Upper lobe of left lung (tissue), 4 donors: Measurements from ENCODE around the gene EEIG1.

ENCODE experiments used
- EP300 ChIP-seq, 4 donors: sonication (generic); formaldehyde crosslinking; IDR thresholded peaks; one replicate each; pipeline ENCODE4 v1.5.1; 2017; ENCODE audit warnings: antibody characterized with exemption in 4 of 4, control low read depth in 2 of 4
- POLR2A ChIP-seq, 4 donors: fragments of 450-650 bp; IDR thresholded peaks; one replicate each; pipeline ENCODE4 v1.5.1; 2016 to 2017; ENCODE audit warnings: antibody characterized with exemption in 4 of 4, mild to moderate bottlenecking in 2 of 4
- TF ChIP-seq, protein P1 (sequence below), 6 experiments: fragments of 450-650 bp in 4 of 6; fragments of 200-600 bp in 2 of 6; sonication (generic) in 2 of 6; IDR thresholded peaks; one replicate each; pipeline ENCODE4 v1.5.1; 2016 to 2019; ENCODE audit warnings: antibody characterized with exemption in 6 of 6

GRCh38 chr9:127963359-127964064 is 17.3 kb downstream of the EEIG1 start:
- TF ChIP-seq, protein P1, sequence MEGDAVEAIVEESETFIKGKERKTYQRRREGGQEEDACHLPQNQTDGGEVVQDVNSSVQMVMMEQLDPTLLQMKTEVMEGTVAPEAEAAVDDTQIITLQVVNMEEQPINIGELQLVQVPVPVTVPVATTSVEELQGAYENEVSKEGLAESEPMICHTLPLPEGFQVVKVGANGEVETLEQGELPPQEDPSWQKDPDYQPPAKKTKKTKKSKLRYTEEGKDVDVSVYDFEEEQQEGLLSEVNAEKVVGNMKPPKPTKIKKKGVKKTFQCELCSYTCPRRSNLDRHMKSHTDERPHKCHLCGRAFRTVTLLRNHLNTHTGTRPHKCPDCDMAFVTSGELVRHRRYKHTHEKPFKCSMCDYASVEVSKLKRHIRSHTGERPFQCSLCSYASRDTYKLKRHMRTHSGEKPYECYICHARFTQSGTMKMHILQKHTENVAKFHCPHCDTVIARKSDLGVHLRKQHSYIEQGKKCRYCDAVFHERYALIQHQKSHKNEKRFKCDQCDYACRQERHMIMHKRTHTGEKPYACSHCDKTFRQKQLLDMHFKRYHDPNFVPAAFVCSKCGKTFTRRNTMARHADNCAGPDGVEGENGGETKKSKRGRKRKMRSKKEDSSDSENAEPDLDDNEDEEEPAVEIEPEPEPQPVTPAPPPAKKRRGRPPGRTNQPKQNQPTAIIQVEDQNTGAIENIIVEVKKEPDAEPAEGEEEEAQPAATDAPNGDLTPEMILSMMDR (IDR thresholded peaks at IDR 0.05), result no peak
- no peak for TF ChIP-seq POLR2A (IDR thresholded peaks at IDR 0.05)
- TF ChIP-seq EP300 (IDR thresholded peaks at IDR 0.05), result no peak
